IMR-90 (cell line): ENCODE measurements around the gene ASB5. TPM values are rescaled to one million over a fixed set of nuclear protein-coding genes. Genes with fewer than 3 reads are reported as not detected.
A peak's percentile ranks its signal among the peaks of the same experiment; 100 is the strongest.

Source experiments
- ATAC-seq: fragments of 200-7000 bp; cut with Tn5 transposase; 2 replicates; pipeline ENCODE4 v1.9.1; 2020; ENCODE audit warnings: low read depth, mild to moderate bottlenecking, moderate library complexity
- BruUV-seq: library from RNA; stranded (reverse); fragments of 400-500 nt; replicated peaks from 2 replicates; lab custom pipeline; 2021; lab: Mats Ljungman, UMichigan
- CTCF ChIA-PET: fragments of 300-600 bp; formaldehyde crosslinking; extraction: SDS; loops from one replicate; lab custom pipeline; 2021; ENCODE audit warnings: antibody characterized with exemption; lab: Yijun Ruan, JAX
- POLR2A ChIA-PET: fragments of 300-600 bp; sonication (Branson Sonifier 250); formaldehyde crosslinking; loops from one replicate; lab custom pipeline; 2022; ENCODE audit warnings: antibody characterized with exemption; ENCODE audit not compliant: unreplicated experiment; lab: Charles Lee
- DNase-seq: peaks from one replicate; pipeline ENCODE4 v3.0.0; 2013
- H2AFZ ChIP-seq: replicated peaks from 2 replicates; pipeline ENCODE3; 2013; ENCODE audit warnings: low read length, mild to moderate bottlenecking; ENCODE audit not compliant: poor library complexity
- H2AK5ac ChIP-seq: 2 replicates; pipeline ENCODE4 v1.6.1; 2013; ENCODE audit warnings: low read depth, low read length, inconsistent platforms
- H2AK9ac ChIP-seq: replicated peaks from 2 replicates; pipeline ENCODE3; 2013; ENCODE audit warnings: mild to moderate bottlenecking, low read depth, low read length, moderate library complexity; ENCODE audit not compliant: poor library complexity
- H2BK120ac ChIP-seq: 2 replicates; pipeline ENCODE4 v1.6.1; 2013; ENCODE audit warnings: low read depth, low read length, inconsistent platforms
- H2BK15ac ChIP-seq: 3 replicates; pipeline ENCODE4 v1.6.1; 2013; ENCODE audit warnings: low read depth, low read length, inconsistent platforms
- H2BK20ac ChIP-seq: 2 replicates; pipeline ENCODE4 v1.6.1; 2013; ENCODE audit warnings: low read depth, mild to moderate bottlenecking, inconsistent platforms, low read length, moderate library complexity
- H2BK5ac ChIP-seq: 2 replicates; pipeline ENCODE4 v1.6.1; 2013; ENCODE audit warnings: mild to moderate bottlenecking, low read depth, low read length, inconsistent platforms; ENCODE audit not compliant: poor library complexity, severe bottlenecking
- H3K14ac ChIP-seq: replicated peaks from 2 replicates; pipeline ENCODE4 v1.6.1; 2013; ENCODE audit warnings: low read depth, low read length, inconsistent platforms
- H3K18ac ChIP-seq: 2 replicates; pipeline ENCODE4 v1.6.1; 2013; ENCODE audit warnings: low read depth, low read length, control low read depth
- H3K23ac ChIP-seq: 2 replicates; pipeline ENCODE4 v1.6.1; 2013; ENCODE audit warnings: low read depth, low read length, inconsistent platforms
- H3K27ac ChIP-seq: 2 replicates; pipeline ENCODE4 v1.5.1; 2013; ENCODE audit warnings: mild to moderate bottlenecking, control low read depth, low read length; ENCODE audit not compliant: insufficient read depth
- H3K27me3 ChIP-seq: 2 replicates; pipeline ENCODE4 v1.6.1; 2013; ENCODE audit warnings: low read length; ENCODE audit not compliant: control insufficient read depth, insufficient read depth
- H3K36me3 ChIP-seq: 2 replicates; pipeline ENCODE4 v1.6.1; 2013; ENCODE audit warnings: low read length, mixed read lengths; ENCODE audit not compliant: control insufficient read depth, insufficient read depth
- H3K4ac ChIP-seq: 2 replicates; pipeline ENCODE4 v1.6.1; 2013; ENCODE audit warnings: low read depth, low read length, inconsistent platforms
- H3K4me1 ChIP-seq: 2 replicates; pipeline ENCODE4 v1.6.1; 2013; ENCODE audit warnings: low read length, mixed read lengths; ENCODE audit not compliant: control insufficient read depth, insufficient read depth
- H3K4me2 ChIP-seq: 2 replicates; pipeline ENCODE4 v1.6.1; 2013; ENCODE audit warnings: low read depth, mild to moderate bottlenecking, control low read depth, low read length, moderate library complexity
- H3K4me3 ChIP-seq: 2 replicates; pipeline ENCODE4 v1.5.1; 2013; ENCODE audit warnings: low read depth, mild to moderate bottlenecking, control low read depth, low read length, moderate library complexity; ENCODE audit not compliant: insufficient read depth
- H3K56ac ChIP-seq: 2 replicates; pipeline ENCODE4 v1.6.1; 2013; ENCODE audit warnings: low read length, inconsistent platforms; ENCODE audit not compliant: insufficient read depth; ENCODE audit errors: extremely low read depth
- H3K79me1 ChIP-seq, 2 experiments: 2 replicates each; pipeline ENCODE4 v1.6.1; 2013; ENCODE audit warnings: low read length in 2 of 2, inconsistent platforms in 1 of 2, low read depth in 1 of 2
- H3K9ac ChIP-seq: 2 replicates; pipeline ENCODE4 v1.6.1; 2013; ENCODE audit warnings: low read depth, low read length, control low read depth
- H3K9me1 ChIP-seq: 2 replicates; pipeline ENCODE4 v1.6.1; 2013; ENCODE audit warnings: low read length, inconsistent platforms; ENCODE audit not compliant: insufficient read depth
- H3K9me3 ChIP-seq: 2 replicates; pipeline ENCODE4 v1.6.1; 2013; ENCODE audit warnings: low read length; ENCODE audit not compliant: control insufficient read depth, insufficient read depth
- H4K20me1 ChIP-seq: 2 replicates; pipeline ENCODE4 v1.6.1; 2013; ENCODE audit warnings: low read length, inconsistent platforms; ENCODE audit not compliant: insufficient read depth
- H4K5ac ChIP-seq: 2 replicates; pipeline ENCODE4 v1.6.1; 2013; ENCODE audit warnings: mild to moderate bottlenecking, low read depth, low read length, control low read depth
- H4K8ac ChIP-seq, 2 experiments: 2 replicates each; pipeline ENCODE4 v1.6.1; 2013; ENCODE audit warnings: low read depth in 2 of 2, low read length in 2 of 2, control low read depth in 1 of 2, inconsistent platforms in 1 of 2
- H4K91ac ChIP-seq: 2 replicates; pipeline ENCODE4 v1.6.1; 2013; ENCODE audit warnings: low read depth, low read length, inconsistent platforms; ENCODE audit not compliant: insufficient read depth
- CEBPB ChIP-seq: IDR thresholded peaks from 2 replicates; pipeline ENCODE4 v1.6.1; 2012; ENCODE audit warnings: low read depth, low read length, improper control_type of control experiment
- WGBS, 2 experiments: methylation state at CpG; one replicate each; pipeline versions ENCODE4 v1.1.5 to v1.1.7; 2013; ENCODE audit warnings: missing lambda C conversion rate in 2 of 2; ENCODE audit not compliant: insufficient read length in 1 of 2; ENCODE audit errors: extremely low coverage in 2 of 2; 5-methylcytosine and 5-hydroxymethylcytosine counted together
- dilution Hi-C: fragments of 300-500 bp; cut with HindIII; formaldehyde crosslinking; loops from one replicate; pipeline ENCODE4 v1.14.3; 2018; ENCODE audit warnings: low sequenced_read_pairs; ENCODE audit not compliant: unreplicated experiment
- in situ Hi-C: fragments of 300-500 bp; cut with MboI; formaldehyde crosslinking; loops from 3 replicates; pipeline ENCODE4 v1.14.3; 2019; ENCODE audit warnings: low sequenced_read_pairs, inconsistent platforms, mixed read lengths
- intact Hi-C: fragments of 100-400 bp; cut with micrococcal nuclease; formaldehyde crosslinking; loops from 2 replicates; pipeline ENCODE4 v1.10.0; 2022
- polyA plus RNA-seq, 3 experiments: library from polyadenylated mRNA; depleted of rRNA; stranded (reverse); fragments of >200 nt; gene quantifications; 2 replicates each; pipeline ENCODE4 v1.2.3, GENCODE V29; 2012; ENCODE audit warnings: low replicate concordance in 1 of 3
- total RNA-seq: library from RNA; depleted of rRNA; stranded (reverse); fragments of >200 nt; gene quantifications from 2 replicates; pipeline ENCODE4 v1.2.3, GENCODE V29; 2012
- TF ChIP-seq, protein P1 (sequence below): fragments of 150-350 bp; IDR thresholded peaks from 2 replicates; pipeline ENCODE4 v1.6.1; 2016; ENCODE audit warnings: low read depth, mild to moderate bottlenecking, low read length, moderate library complexity, borderline replicate concordance

ASB5 gene
- total and polyA plus RNA-seq, 2 of the 4 experiments (the other 2 are of a cell fraction) = 0.18 to 0.21 TPM

DNA sequence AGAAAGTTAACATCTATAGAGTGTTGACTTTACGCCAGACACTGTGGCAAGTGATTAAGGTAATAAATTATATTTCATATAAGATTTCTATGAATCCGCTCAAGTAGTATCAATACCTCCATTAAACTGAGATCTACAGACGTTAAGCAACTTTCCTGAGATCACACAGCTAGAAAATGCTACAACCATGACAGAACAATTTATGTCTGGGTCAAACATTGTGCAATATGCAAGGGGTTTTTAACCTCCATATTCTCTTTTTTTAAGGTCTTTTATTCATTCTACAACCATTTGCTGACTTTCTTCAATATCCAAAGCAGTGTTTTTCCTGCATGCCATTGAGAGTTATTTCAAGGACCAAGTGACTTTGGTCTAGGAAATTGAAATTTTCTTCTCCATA lies 10.9 kb downstream of the ASB5 start:
- CTCF ChIA-PET = no interaction called here
- H2BK20ac ChIP-seq = no peak overlapping the region
- TF ChIP-seq CEBPB = peak; percentile 57
- TF ChIP-seq, protein P1, sequence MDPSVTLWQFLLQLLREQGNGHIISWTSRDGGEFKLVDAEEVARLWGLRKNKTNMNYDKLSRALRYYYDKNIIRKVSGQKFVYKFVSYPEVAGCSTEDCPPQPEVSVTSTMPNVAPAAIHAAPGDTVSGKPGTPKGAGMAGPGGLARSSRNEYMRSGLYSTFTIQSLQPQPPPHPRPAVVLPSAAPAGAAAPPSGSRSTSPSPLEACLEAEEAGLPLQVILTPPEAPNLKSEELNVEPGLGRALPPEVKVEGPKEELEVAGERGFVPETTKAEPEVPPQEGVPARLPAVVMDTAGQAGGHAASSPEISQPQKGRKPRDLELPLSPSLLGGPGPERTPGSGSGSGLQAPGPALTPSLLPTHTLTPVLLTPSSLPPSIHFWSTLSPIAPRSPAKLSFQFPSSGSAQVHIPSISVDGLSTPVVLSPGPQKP = no peak
- no peak overlapping the region for H4K8ac ChIP-seq
- H4K5ac ChIP-seq = no peak overlapping the region
- H3K9me3 ChIP-seq = no peaks in the 10 kb centered on the region
- no peak overlapping the region for H2AFZ ChIP-seq
- no peak overlapping the region for H2AK9ac ChIP-seq
- no TSS peak for BruUV-seq
- H3K23ac ChIP-seq = no peak overlapping the region
- no peak overlapping the region for H3K9ac ChIP-seq
- H3K4me2 ChIP-seq = no peak overlapping the region
- no peak overlapping the region for H3K27ac ChIP-seq
- in situ Hi-C loops = no loop called here
- no peak overlapping the region for H3K4me3 ChIP-seq
- no peaks in the 10 kb centered on the region; the same call in 1 of the 2 replicates for H3K9me1 ChIP-seq
- no peak overlapping the region for H2AK5ac ChIP-seq
- intact Hi-C loops = no loop called here
- H3K27me3 ChIP-seq = no peaks in the 10 kb centered on the region
- no peak overlapping the region for H3K56ac ChIP-seq
- peaks cover 17% of the 10 kb centered on the region for H3K4me1 ChIP-seq
- no peak overlapping the region for H2BK15ac ChIP-seq
- WGBS, 2 experiments = no CpG with 5 or more reads among the region's 3 CpGs
- H4K20me1 ChIP-seq = no peaks in the 10 kb centered on the region
- no peaks in the 10 kb centered on the region for H3K36me3 ChIP-seq
- H3K4ac ChIP-seq = no peak overlapping the region
- H3K18ac ChIP-seq = peak overlapping the region; percentile 70; the same call in 1 of the 2 replicates
- no peak overlapping the region for H2BK5ac ChIP-seq
- dilution Hi-C loops = no loop called here
- POLR2A ChIA-PET = no interaction called here
- H3K14ac ChIP-seq = no peak overlapping the region
- DNase-seq (no peak), ATAC-seq (no peak)
- H4K91ac ChIP-seq = no peak overlapping the region
- H2BK120ac ChIP-seq = no peak overlapping the region
- H3K79me1 ChIP-seq = no peaks in the 10 kb centered on the region
